ENCODE results near the gene DUSP19. TPM values are rescaled to one million over a fixed set of nuclear protein-coding genes. Genes with fewer than 3 reads are reported as not detected.

Gene DUSP19
- total RNA-seq, 1 donor = 4.8 TPM

- H3K4me3 ChIP-seq (ENCODE audit: low read depth, low read length) = peak within 1 kb of the TSS; percentile 97
- DNase-seq (ENCODE audit: low read depth) = peak; percentile 93
- TF ChIP-seq, protein P1, sequence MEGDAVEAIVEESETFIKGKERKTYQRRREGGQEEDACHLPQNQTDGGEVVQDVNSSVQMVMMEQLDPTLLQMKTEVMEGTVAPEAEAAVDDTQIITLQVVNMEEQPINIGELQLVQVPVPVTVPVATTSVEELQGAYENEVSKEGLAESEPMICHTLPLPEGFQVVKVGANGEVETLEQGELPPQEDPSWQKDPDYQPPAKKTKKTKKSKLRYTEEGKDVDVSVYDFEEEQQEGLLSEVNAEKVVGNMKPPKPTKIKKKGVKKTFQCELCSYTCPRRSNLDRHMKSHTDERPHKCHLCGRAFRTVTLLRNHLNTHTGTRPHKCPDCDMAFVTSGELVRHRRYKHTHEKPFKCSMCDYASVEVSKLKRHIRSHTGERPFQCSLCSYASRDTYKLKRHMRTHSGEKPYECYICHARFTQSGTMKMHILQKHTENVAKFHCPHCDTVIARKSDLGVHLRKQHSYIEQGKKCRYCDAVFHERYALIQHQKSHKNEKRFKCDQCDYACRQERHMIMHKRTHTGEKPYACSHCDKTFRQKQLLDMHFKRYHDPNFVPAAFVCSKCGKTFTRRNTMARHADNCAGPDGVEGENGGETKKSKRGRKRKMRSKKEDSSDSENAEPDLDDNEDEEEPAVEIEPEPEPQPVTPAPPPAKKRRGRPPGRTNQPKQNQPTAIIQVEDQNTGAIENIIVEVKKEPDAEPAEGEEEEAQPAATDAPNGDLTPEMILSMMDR (IDR thresholded peaks at IDR 0.05; ENCODE audit: insufficient read depth, low read length) = no peak
These were observed 45.8 kb downstream of the DUSP19 start, which contains the start of gene NUP35 for GRCh38 chr2:183124222-183124956. Gene NUP35, plus strand, starts transcription at chr2:183124443. Its CDS starts 15 bp downstream, at chr2:183124458.

- TF ChIP-seq, protein P1 (IDR thresholded peaks at IDR 0.05; ENCODE audit: insufficient read depth, low read length) = no peak
These were observed 46.4 kb downstream of the DUSP19 start for GRCh38 chr2:183124957-183125255.

DNA sequence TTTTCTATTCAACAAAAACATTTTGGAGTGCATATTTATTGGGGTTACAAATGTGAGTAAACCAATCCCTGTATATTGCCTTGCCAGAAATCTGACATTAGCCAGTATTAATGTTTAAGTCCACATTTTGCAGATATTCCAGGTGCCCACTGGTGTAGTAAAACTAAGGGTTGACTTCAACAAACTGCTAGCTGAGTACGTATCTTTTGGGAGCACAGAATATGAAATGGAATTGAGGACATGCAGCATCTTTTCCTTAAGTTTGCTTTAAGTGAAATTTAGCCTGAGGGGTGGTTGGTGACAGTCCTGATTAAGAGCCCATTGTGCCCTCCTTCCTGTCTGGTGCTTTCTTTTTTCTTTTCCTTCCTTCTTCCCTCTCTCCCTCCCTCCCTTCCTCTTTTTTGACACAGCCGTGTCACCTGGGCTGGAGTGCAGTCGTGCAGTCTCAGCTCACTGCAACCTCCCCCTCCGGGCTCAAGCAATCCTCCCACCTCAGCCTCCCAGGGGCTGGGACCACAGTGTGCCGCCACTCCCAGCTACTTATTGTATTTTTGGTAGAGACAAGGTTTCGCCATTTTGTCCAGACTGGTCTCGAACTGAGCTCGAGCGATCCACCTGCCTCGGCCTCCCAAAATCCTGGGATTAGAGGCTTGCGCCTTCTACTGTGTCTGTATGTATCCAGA lies 47.3 kb downstream of the DUSP19 start:
- H3K4me3 ChIP-seq (ENCODE audit: low read depth, low read length) = peak overlapping the region; percentile 29
- no peak for DNase-seq (ENCODE audit: low read depth)
- TF ChIP-seq, protein P1 (IDR thresholded peaks at IDR 0.05; ENCODE audit: insufficient read depth, low read length) = no peak

More at GRCh38 chr2:183124957-183125255, 46.4 kb downstream of the DUSP19 start:
- DNase-seq (ENCODE audit: low read depth) = no peak
- H3K4me3 ChIP-seq (ENCODE audit: low read depth, low read length) = peak overlapping the region; percentile 97

DNA sequence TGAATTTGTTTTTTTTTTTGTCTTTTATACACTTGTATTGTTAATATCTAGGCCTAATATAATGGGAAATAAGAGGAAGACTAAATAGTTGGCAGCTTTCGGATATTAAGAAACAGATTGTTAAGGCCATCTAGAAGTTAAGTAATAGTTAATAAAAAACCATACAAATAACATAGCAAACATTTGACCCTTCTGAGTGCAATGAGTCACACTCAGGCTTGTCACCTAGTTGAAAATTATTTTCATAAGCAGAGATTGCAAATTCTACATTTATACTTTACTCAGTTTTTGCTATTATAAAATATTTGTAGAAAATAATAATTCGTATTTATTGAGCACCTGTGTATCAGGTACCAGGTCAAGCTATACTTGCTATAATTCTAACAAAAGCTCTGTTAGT lies 48.1 kb downstream of the DUSP19 start:
- H3K4me3 ChIP-seq (ENCODE audit: low read depth, low read length) = no peak overlapping the region
- TF ChIP-seq, protein P1 (IDR thresholded peaks at IDR 0.05; ENCODE audit: insufficient read depth, low read length) = no peak
- DNase-seq (ENCODE audit: low read depth) = no peak

- no peak for DNase-seq (ENCODE audit: low read depth)
- no peak overlapping the region for H3K4me3 ChIP-seq (ENCODE audit: low read depth, low read length)
- TF ChIP-seq, protein P1 (IDR thresholded peaks at IDR 0.05; ENCODE audit: insufficient read depth, low read length) = no peak
These were observed 55.5 kb downstream of the DUSP19 start for GRCh38 chr2:183134016-183134415.

DNA sequence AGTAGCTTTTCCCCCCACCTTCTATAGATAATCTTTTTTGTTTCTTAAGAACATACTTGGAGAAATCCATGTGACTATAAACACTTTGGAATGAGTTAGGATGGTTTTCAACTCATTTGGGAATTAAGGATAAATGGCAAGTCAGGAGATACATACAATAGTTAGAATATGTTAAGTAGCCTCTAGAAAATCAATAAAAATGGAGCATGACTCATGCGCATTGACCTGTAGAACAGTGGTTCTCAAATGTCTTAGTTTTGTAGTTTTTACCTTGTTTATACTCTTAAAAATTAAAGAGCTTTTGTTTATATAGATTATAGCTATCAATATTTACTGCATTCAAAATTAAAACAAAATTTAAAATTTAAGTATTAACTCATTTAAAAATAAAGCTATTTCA lies 70.4 kb downstream of the DUSP19 start:
- no peak overlapping the region for H3K4me3 ChIP-seq (ENCODE audit: low read depth, low read length)
- no peak for DNase-seq (ENCODE audit: low read depth)
- TF ChIP-seq, protein P1 (IDR thresholded peaks at IDR 0.05; ENCODE audit: insufficient read depth, low read length) = no peak

Data from fibroblast of the aortic adventitia (primary cell).